ENCODE results near the gene RNASE1. TPM values are rescaled to one million over a fixed set of nuclear protein-coding genes. Genes with fewer than 3 reads are reported as not detected.

RNASE1 gene
- total and polyA plus RNA-seq, 9 of the 15 experiments (the other 6 are each of a cell fraction or from before 2014, with no cell fraction given), result 6.4 to 33.3 (median 13.9) TPM

GRCh38 chr14:20801726-20802125 is 918 bp downstream of the RNASE1 start:
- in situ Hi-C loops (cut with MboI), result no loop called here
- CTCF ChIA-PET (ENCODE audit: low intra/inter-chr PET ratio), result no interaction called here
- BruUV-seq (replicated peaks), result no TSS peak
- TF ChIP-seq CHD1 (IDR thresholded peaks at IDR 0.05; ENCODE audit: low read length), result no peak
- TF ChIP-seq IRF1 (CRISPR knock-in tag; IDR thresholded peaks at IDR 0.05; ENCODE audit: borderline replicate concordance), result no peak
- TF ChIP-seq, protein P1, sequence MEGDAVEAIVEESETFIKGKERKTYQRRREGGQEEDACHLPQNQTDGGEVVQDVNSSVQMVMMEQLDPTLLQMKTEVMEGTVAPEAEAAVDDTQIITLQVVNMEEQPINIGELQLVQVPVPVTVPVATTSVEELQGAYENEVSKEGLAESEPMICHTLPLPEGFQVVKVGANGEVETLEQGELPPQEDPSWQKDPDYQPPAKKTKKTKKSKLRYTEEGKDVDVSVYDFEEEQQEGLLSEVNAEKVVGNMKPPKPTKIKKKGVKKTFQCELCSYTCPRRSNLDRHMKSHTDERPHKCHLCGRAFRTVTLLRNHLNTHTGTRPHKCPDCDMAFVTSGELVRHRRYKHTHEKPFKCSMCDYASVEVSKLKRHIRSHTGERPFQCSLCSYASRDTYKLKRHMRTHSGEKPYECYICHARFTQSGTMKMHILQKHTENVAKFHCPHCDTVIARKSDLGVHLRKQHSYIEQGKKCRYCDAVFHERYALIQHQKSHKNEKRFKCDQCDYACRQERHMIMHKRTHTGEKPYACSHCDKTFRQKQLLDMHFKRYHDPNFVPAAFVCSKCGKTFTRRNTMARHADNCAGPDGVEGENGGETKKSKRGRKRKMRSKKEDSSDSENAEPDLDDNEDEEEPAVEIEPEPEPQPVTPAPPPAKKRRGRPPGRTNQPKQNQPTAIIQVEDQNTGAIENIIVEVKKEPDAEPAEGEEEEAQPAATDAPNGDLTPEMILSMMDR (IDR thresholded peaks at IDR 0.05 in 2 of 3, conservative IDR thresholded peaks at IDR 0.05 in 1 of 3; ENCODE audit: insufficient read depth in 2 of 3, low read depth in 1 of 3, low read length in 3 of 3), result peak in 2 of 3 experiments; percentile 10 to 36; a peak in 2 of 6 replicates
- TF ChIP-seq ZNF324 (CRISPR knock-in tag; IDR thresholded peaks at IDR 0.05), result no peak
- TF ChIP-seq ATF1 (CRISPR knock-in tag; IDR thresholded peaks at IDR 0.05), result no peak
- TF ChIP-seq ATF1 (tag; IDR thresholded peaks at IDR 0.05), result peak; percentile 58
- peak; percentile 67 for TF ChIP-seq MTA1 (IDR thresholded peaks at IDR 0.05; ENCODE audit: borderline replicate concordance)
- no peak for TF ChIP-seq ZBTB34 (CRISPR knock-in tag; IDR thresholded peaks at IDR 0.05)
- TF ChIP-seq CREM (IDR thresholded peaks at IDR 0.05; ENCODE audit: low read depth), result peak; percentile 75
- TF ChIP-seq ZNF76 (CRISPR knock-in tag; IDR thresholded peaks at IDR 0.05; ENCODE audit: borderline replicate concordance), result no peak
- no peak; the same call in 1 of the 2 replicates for TF ChIP-seq ZEB2 (IDR thresholded peaks at IDR 0.05)
- 0 out of 4 replicates have a peak, but pooled peaks of 1 of the 2 experiments have one; percentile 21 for TF ChIP-seq FOXK2 (conservative IDR thresholded peaks at IDR 0.05 in 1 of 2, IDR thresholded peaks at IDR 0.05 in 1 of 2; ENCODE audit: low read depth in 2 of 2)
- TF ChIP-seq, protein P2, sequence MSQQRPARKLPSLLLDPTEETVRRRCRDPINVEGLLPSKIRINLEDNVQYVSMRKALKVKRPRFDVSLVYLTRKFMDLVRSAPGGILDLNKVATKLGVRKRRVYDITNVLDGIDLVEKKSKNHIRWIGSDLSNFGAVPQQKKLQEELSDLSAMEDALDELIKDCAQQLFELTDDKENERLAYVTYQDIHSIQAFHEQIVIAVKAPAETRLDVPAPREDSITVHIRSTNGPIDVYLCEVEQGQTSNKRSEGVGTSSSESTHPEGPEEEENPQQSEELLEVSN (IDR thresholded peaks at IDR 0.05; ENCODE audit: borderline replicate concordance in 1 of 2, extremely low read depth in 1 of 2, insufficient read depth in 1 of 2, insufficient read length in 1 of 2, low read depth in 1 of 2, low read length in 1 of 2, poor library complexity in 1 of 2, severe bottlenecking in 1 of 2), result peak in 1 of 2 experiments; percentile 19
- no peak for TF ChIP-seq NFRKB (IDR thresholded peaks at IDR 0.05; ENCODE audit: low read depth)

More at GRCh38 chr14:20801726-20802125, 918 bp downstream of the RNASE1 start:
- Histone ChIP-seq H4K20me1 (replicated peaks; ENCODE audit: control insufficient read depth, insufficient read depth, low read length) (no peaks in the 10 kb centered on the region), H3K4me2 (ENCODE audit: insufficient read depth, low read length) (peak overlapping the region; percentile 83), H3K9me3 (replicated peaks; ENCODE audit: control insufficient read depth, insufficient read depth, low read depth, low read length) (no peaks in the 10 kb centered on the region), H3K9me1 (ENCODE audit: control insufficient read depth, insufficient read depth, low read length) (no peaks in the 10 kb centered on the region), H3K27ac (ENCODE audit: extremely low read depth, low read depth, low read length) (peak overlapping the region; percentile 88), H3K79me2 (ENCODE audit: control insufficient read depth, insufficient read depth, low read length) (peaks cover 19% of the 10 kb centered on the region), H3K9ac (ENCODE audit: insufficient read depth in 1 of 2, low read depth in 2 of 2, low read length in 2 of 2) (peak overlapping the region; percentile 55 to 87), H3K4me3 (peak overlapping the region; percentile 30), H3K36me3 (ENCODE audit: control insufficient read depth, insufficient read depth, low read length) (no peaks in the 10 kb centered on the region; the same call in 2 of the 3 replicates), H2AFZ (ENCODE audit: low read depth, low read length) (peak overlapping the region; percentile 71), H3K4me1 (replicated peaks in 1 of 2; ENCODE audit: control insufficient read depth in 2 of 2, insufficient read depth in 2 of 2, low read length in 2 of 2) (peaks cover 27 to 66% of the 10 kb centered on the region in 2 experiments), H3K27me3 (ENCODE audit: control insufficient read depth in 2 of 2, insufficient read depth in 2 of 2, low read length in 2 of 2) (no peaks in the 10 kb centered on the region)
- POLR2A ChIA-PET, result interaction anchor here (1.7 to 1.8 kb wide), 2 partner anchors 9 to 19 kb away, joined by 4 to 5 read pairs; no protein-coding TSS in a partner anchor
- ATAC-seq (peak; percentile 72), DNase-seq (ENCODE audit: extremely low read depth in 1 of 4, low spot score in 3 of 4) (peak; percentile 20 to 63 (median 28)), FAIRE-seq (peak; percentile 52)
- 5% methylated on average over 6 of the region's 9 CpGs for WGBS (ENCODE audit: insufficient coverage, low coverage, missing lambda C conversion rate)
- intact Hi-C loops (cut with micrococcal nuclease), result loop anchor here (1.0 to 2.0 kb wide), 3 partner anchors 43 to 105 kb away; no protein-coding TSS in a partner anchor

Data from K562 (cell line).